ENCODE data around the gene GALR3.
"Not testable (repeated sequence)": the region's sequence is repeated elsewhere in the genome, so short reads cannot be mapped to it uniquely, and the experiment has no call there.

- not testable (repeated sequence) for TF ChIP-seq CTCF (IDR thresholded peaks at IDR 0.05; ENCODE audit: low read depth, low read length); POLR2A (IDR thresholded peaks at IDR 0.05; ENCODE audit: extremely low read depth, insufficient read length)
- TF ChIP-seq, protein P1, sequence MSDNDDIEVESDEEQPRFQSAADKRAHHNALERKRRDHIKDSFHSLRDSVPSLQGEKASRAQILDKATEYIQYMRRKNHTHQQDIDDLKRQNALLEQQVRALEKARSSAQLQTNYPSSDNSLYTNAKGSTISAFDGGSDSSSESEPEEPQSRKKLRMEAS (IDR thresholded peaks at IDR 0.05; ENCODE audit: low read depth, low read length): not testable (repeated sequence)
Observed at GRCh38 chr22:37797259-37797658, 25.9 kb upstream of the GALR3 start.

Measured in NB4 (cell line).